NCI-H748 (cell line): ENCODE measurements around the gene NLRX1.
A peak's percentile ranks its signal among the peaks of the same experiment; 100 is the strongest.
"Not testable (repeated sequence)": the region's sequence is repeated elsewhere in the genome, so short reads cannot be mapped to it uniquely, and the experiment has no call there.

ENCODE experiments used
- DNase-seq: peaks from one replicate; lab custom pipeline; 2025; ENCODE audit not compliant: unreplicated experiment; lab: John Stamatoyannopoulos, UW

Gene NLRX1

GRCh38 chr11:119206511-119207414 lies 38.2 kb downstream of the NLRX1 start:
- DNase-seq: peak; percentile 63

DNA sequence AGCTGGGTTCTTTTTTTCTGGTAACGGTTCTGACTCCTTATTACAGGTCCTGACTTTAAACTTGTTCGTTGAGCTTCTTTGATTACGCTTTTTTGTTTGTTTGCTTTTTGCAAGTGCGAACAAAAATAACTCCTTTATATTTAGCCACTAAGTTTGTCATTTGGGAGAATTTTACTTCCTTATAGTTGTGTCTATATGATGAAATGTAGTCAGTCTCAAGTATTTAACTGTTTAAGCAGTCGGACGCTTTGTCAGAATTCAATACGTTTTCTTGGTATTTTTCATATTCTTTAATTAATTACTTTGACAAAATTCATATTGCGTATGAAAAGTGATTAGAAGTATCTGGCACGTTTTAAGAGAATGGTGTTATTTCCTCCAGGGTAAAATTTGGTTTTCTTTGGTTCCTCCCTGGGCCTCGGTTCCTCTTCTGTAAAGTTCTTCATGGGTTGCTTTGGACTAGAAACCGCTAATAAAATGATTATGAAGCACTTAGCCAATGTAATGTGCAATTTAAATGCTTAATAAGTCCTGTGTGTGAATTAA lies 39.0 kb downstream of the NLRX1 start:
- DNase-seq: no peak

DNA sequence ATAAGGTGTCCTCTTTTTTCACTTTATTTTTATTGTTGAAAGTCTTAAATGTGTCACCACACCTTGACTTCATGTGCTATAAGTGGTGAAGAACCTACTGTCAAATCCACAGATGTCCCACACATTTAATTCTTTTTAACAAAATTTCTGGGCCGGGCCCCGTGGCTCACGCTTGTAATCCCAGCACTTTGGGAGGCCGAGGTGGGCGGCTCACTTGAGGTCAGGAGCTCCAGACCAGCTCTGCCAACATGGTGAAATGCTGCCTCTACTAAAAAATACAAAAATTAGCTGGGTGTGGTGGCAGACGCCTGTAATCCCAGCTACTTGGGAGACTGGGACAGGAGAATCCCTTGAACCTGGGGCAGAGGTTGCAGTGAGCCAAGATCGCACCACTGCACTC lies 40.7 kb downstream of the NLRX1 start:
- DNase-seq: no peak

GRCh38 chr11:119210050-119210449 lies 41.5 kb downstream of the NLRX1 start:
- DNase-seq: no peak

GRCh38 chr11:119218141-119218878 lies 49.8 kb downstream of the NLRX1 start:
- DNase-seq: no peak

- DNase-seq: peak; percentile 65
Measured at GRCh38 chr11:119222308-119222707, 53.8 kb downstream of the NLRX1 start.

- DNase-seq: no peak
Measured at GRCh38 chr11:119222891-119223290, 54.4 kb downstream of the NLRX1 start.

GRCh38 chr11:119223856-119224255 lies 55.3 kb downstream of the NLRX1 start:
- no peak for DNase-seq

DNA sequence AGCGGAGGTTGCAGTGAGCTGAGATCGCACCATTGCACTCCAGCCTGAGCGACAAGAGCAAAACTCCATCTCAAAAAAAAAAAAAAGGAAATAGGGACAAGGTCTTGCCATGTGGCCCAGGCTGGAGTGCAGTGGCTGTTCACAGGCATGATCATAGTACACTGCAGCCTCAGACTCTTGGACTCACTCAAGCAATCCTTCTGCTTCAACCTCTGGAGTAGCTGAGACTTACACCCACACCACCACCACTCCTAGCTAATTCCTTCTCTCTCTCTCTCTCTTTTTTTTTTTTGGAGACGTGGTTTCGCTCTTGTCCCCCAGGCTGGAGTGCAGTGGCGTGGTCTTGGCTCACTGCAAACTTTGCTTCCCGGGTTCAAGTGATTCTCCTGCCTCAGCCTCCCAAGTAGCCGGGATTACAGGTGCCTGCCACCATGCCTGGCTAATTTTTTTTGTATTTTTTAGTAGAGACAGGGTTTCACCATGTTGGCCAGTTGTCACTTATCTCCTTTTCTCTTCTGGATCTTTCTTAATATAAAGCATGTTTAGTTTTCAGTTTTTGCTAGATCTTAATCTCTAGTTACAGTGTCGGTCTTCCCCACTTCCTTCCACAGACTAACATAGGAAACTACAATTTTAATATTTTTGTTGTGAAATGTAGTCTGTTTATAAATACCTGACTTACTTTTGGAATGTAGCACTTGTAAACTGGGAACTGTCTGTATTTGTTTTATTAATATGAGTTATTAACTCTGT lies 60.2 kb downstream of the NLRX1 start:
- DNase-seq: not testable (repeated sequence)

DNA sequence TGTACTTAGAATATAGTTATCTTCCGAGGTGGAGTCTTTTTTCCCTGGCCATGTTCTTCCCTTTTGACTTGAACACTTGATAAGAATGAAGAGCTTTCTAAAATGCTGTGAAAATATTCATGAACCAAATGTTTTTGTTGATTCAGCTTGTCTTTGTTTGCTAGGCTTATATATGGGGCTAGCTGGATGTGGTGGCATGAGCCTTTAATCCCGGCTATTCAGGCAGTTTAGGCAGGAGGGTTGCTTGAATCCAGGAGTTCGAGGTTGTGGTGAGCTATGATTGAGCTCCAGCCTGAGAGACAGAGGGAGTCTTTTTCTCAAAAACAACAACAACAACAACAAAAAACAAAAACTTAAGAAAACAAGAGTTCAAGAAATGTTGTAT lies 60.8 kb downstream of the NLRX1 start:
- no peak for DNase-seq

- DNase-seq: no peak
Measured at GRCh38 chr11:119229741-119230140, 61.2 kb downstream of the NLRX1 start.
